ENCODE measurements around the gene ZFP1.

Gene ZFP1

GRCh38 chr16:75113541-75114121 is 34.7 kb upstream of the ZFP1 start:
- Histone ChIP-seq H3K27ac (ENCODE audit: low read length) (no peak overlapping the region), H3K36me3 (ENCODE audit: control insufficient read depth, insufficient read depth, low read length) (peaks cover 5% of the 10 kb centered on the region; the same call in 1 of the 2 replicates), H3K4me3 (ENCODE audit: low read length) (no peak overlapping the region), H3K27me3 (ENCODE audit: control insufficient read depth, insufficient read depth, low read length) (no peaks in the 10 kb centered on the region), H3K4me1 (ENCODE audit: control insufficient read depth, insufficient read depth, low read length) (peaks cover 15% of the 10 kb centered on the region), H3K9me3 (ENCODE audit: control insufficient read depth, insufficient read depth, low read length) (no peaks in the 10 kb centered on the region)
- no CpG with 5 or more reads among the region's 20 CpGs for WGBS (ENCODE audit: insufficient coverage, insufficient read length)
- no peak for DNase-seq (ENCODE audit: low read depth, low spot score)

- WGBS (ENCODE audit: insufficient coverage, insufficient read length), result no CpG with 5 or more reads among the region's 44 CpGs
These were observed 34.0 kb upstream of the ZFP1 start for GRCh38 chr16:75114179-75114945.

GRCh38 chr16:75114946-75115825 is 33.1 kb upstream of the ZFP1 start:
- no peak for DNase-seq (ENCODE audit: low read depth, low spot score)
- WGBS (ENCODE audit: insufficient coverage, insufficient read length), result no CpG with 5 or more reads among the region's 45 CpGs
- no peaks in the 10 kb centered on the region for H3K27me3 ChIP-seq (ENCODE audit: control insufficient read depth, insufficient read depth, low read length)
- peaks cover 16% of the 10 kb centered on the region for H3K4me1 ChIP-seq (ENCODE audit: control insufficient read depth, insufficient read depth, low read length)
- H3K27ac ChIP-seq (ENCODE audit: low read length), result no peak overlapping the region
- no peaks in the 10 kb centered on the region for H3K9me3 ChIP-seq (ENCODE audit: control insufficient read depth, insufficient read depth, low read length)
- H3K4me3 ChIP-seq (ENCODE audit: low read length), result no peak overlapping the region
- H3K36me3 ChIP-seq (ENCODE audit: control insufficient read depth, insufficient read depth, low read length), result peaks cover 5% of the 10 kb centered on the region; the same call in 1 of the 2 replicates

More at GRCh38 chr16:75114179-75114945, 34.0 kb upstream of the ZFP1 start:
- Histone ChIP-seq H3K4me1 (ENCODE audit: control insufficient read depth, insufficient read depth, low read length) (peaks cover 16% of the 10 kb centered on the region), H3K9me3 (ENCODE audit: control insufficient read depth, insufficient read depth, low read length) (no peaks in the 10 kb centered on the region), H3K27me3 (ENCODE audit: control insufficient read depth, insufficient read depth, low read length) (no peaks in the 10 kb centered on the region), H3K27ac (ENCODE audit: low read length) (no peak overlapping the region), H3K36me3 (ENCODE audit: control insufficient read depth, insufficient read depth, low read length) (peaks cover 5% of the 10 kb centered on the region; the same call in 1 of the 2 replicates), H3K4me3 (ENCODE audit: low read length) (no peak overlapping the region)
- DNase-seq (ENCODE audit: low read depth, low spot score), result no peak

- no peaks in the 10 kb centered on the region for H3K27me3 ChIP-seq (ENCODE audit: control insufficient read depth, insufficient read depth, low read length)
- no peak for DNase-seq (ENCODE audit: low read depth, low spot score)
- no peaks in the 10 kb centered on the region for H3K9me3 ChIP-seq (ENCODE audit: control insufficient read depth, insufficient read depth, low read length)
- H3K4me1 ChIP-seq (ENCODE audit: control insufficient read depth, insufficient read depth, low read length), result peaks cover 12% of the 10 kb centered on the region
- no peak within 1 kb of the TSS for H3K27ac ChIP-seq (ENCODE audit: low read length)
- no CpG with 5 or more reads among the region's 15 CpGs for WGBS (ENCODE audit: insufficient coverage, insufficient read length)
- peak within 1 kb of the TSS; percentile 3; the same call in 1 of the 2 replicates for H3K4me3 ChIP-seq (ENCODE audit: low read length)
- peaks cover 5% of the 10 kb centered on the region; the same call in 1 of the 2 replicates for H3K36me3 ChIP-seq (ENCODE audit: control insufficient read depth, insufficient read depth, low read length)
These were observed 32.0 kb upstream of the ZFP1 start, which contains the start of gene LDHD for GRCh38 chr16:75116081-75116910. TSS of gene LDHD (minus strand) at chr16:75116780. CDS start at chr16:75116720, 60 bp downstream.

GRCh38 chr16:75116911-75117245 is 31.4 kb upstream of the ZFP1 start:
- H3K4me3 ChIP-seq (ENCODE audit: low read length), result no peak overlapping the region

GRCh38 chr16:75118943-75119539 is 29.3 kb upstream of the ZFP1 start:
- WGBS (ENCODE audit: insufficient coverage, insufficient read length), result no CpG with 5 or more reads among the region's 6 CpGs
- Histone ChIP-seq H3K4me3 (ENCODE audit: low read length) (no peak overlapping the region), H3K27me3 (ENCODE audit: control insufficient read depth, insufficient read depth, low read length) (no peaks in the 10 kb centered on the region), H3K36me3 (ENCODE audit: control insufficient read depth, insufficient read depth, low read length) (no peaks in the 10 kb centered on the region; the same call in 1 of the 2 replicates), H3K9me3 (ENCODE audit: control insufficient read depth, insufficient read depth, low read length) (peaks cover 3% of the 10 kb centered on the region), H3K4me1 (ENCODE audit: control insufficient read depth, insufficient read depth, low read length) (peaks cover 6% of the 10 kb centered on the region), H3K27ac (ENCODE audit: low read length) (no peak overlapping the region)
- no peak for DNase-seq (ENCODE audit: low read depth, low spot score)

More at GRCh38 chr16:75116911-75117245, 31.4 kb upstream of the ZFP1 start:
- Histone ChIP-seq H3K9me3 (ENCODE audit: control insufficient read depth, insufficient read depth, low read length) (no peaks in the 10 kb centered on the region), H3K27me3 (ENCODE audit: control insufficient read depth, insufficient read depth, low read length) (no peaks in the 10 kb centered on the region), H3K36me3 (ENCODE audit: control insufficient read depth, insufficient read depth, low read length) (peaks cover 5% of the 10 kb centered on the region; the same call in 1 of the 2 replicates), H3K4me1 (ENCODE audit: control insufficient read depth, insufficient read depth, low read length) (peaks cover 12% of the 10 kb centered on the region), H3K27ac (ENCODE audit: low read length) (no peak overlapping the region)
- no CpG with 5 or more reads among the region's 3 CpGs for WGBS (ENCODE audit: insufficient coverage, insufficient read length)
- no peak for DNase-seq (ENCODE audit: low read depth, low spot score)

- H3K4me3 ChIP-seq (ENCODE audit: low read length), result no peak overlapping the region
- H3K27me3 ChIP-seq (ENCODE audit: control insufficient read depth, insufficient read depth, low read length), result no peaks in the 10 kb centered on the region
- no peak for DNase-seq (ENCODE audit: low read depth, low spot score)
- no peak overlapping the region for H3K27ac ChIP-seq (ENCODE audit: low read length)
- H3K36me3 ChIP-seq (ENCODE audit: control insufficient read depth, insufficient read depth, low read length), result no peaks in the 10 kb centered on the region
- H3K9me3 ChIP-seq (ENCODE audit: control insufficient read depth, insufficient read depth, low read length), result peaks cover 3% of the 10 kb centered on the region
- WGBS (ENCODE audit: insufficient coverage, insufficient read length), result no CpG with 5 or more reads among the region's 4 CpGs
- H3K4me1 ChIP-seq (ENCODE audit: control insufficient read depth, insufficient read depth, low read length), result peaks cover 5% of the 10 kb centered on the region
These were observed 28.1 kb upstream of the ZFP1 start for GRCh38 chr16:75120253-75120652.

GRCh38 chr16:75121949-75122568 is 26.3 kb upstream of the ZFP1 start:
- DNase-seq (ENCODE audit: low read depth, low spot score), result no peak
- no CpG with 5 or more reads among the region's 6 CpGs for WGBS (ENCODE audit: insufficient coverage, insufficient read length)
- no peak overlapping the region for H3K27ac ChIP-seq (ENCODE audit: low read length)
- H3K27me3 ChIP-seq (ENCODE audit: control insufficient read depth, insufficient read depth, low read length), result no peaks in the 10 kb centered on the region
- H3K36me3 ChIP-seq (ENCODE audit: control insufficient read depth, insufficient read depth, low read length), result no peaks in the 10 kb centered on the region
- no peak overlapping the region for H3K4me3 ChIP-seq (ENCODE audit: low read length)
- H3K4me1 ChIP-seq (ENCODE audit: control insufficient read depth, insufficient read depth, low read length), result peaks cover 4% of the 10 kb centered on the region
- peaks cover 3% of the 10 kb centered on the region for H3K9me3 ChIP-seq (ENCODE audit: control insufficient read depth, insufficient read depth, low read length)

- WGBS (ENCODE audit: insufficient coverage, insufficient read length), result no CpG with 5 or more reads among the region's 1 CpG
- Histone ChIP-seq H3K9me3 (ENCODE audit: control insufficient read depth, insufficient read depth, low read length) (peaks cover 3% of the 10 kb centered on the region), H3K27ac (ENCODE audit: low read length) (no peak overlapping the region), H3K27me3 (ENCODE audit: control insufficient read depth, insufficient read depth, low read length) (no peaks in the 10 kb centered on the region), H3K4me1 (ENCODE audit: control insufficient read depth, insufficient read depth, low read length) (peaks cover 4% of the 10 kb centered on the region), H3K36me3 (ENCODE audit: control insufficient read depth, insufficient read depth, low read length) (no peaks in the 10 kb centered on the region), H3K4me3 (ENCODE audit: low read length) (no peak overlapping the region)
- DNase-seq (ENCODE audit: low read depth, low spot score), result no peak
These were observed 25.7 kb upstream of the ZFP1 start for GRCh38 chr16:75122609-75123008.

All from iPS DF 6.9 (cell line).